AG04449 (cell line): ENCODE results near the gene SLC14A1.
A peak's percentile ranks its signal among the peaks of the same experiment; 100 is the strongest.

Experiments
- CTCF ChIA-PET: fragments of 350-600 bp; formaldehyde crosslinking; extraction: SDS; loops from one replicate; lab custom pipeline; 2021; ENCODE audit warnings: antibody characterized with exemption; lab: Yijun Ruan, JAX
- POLR2A ChIA-PET: fragments of 400-600, 350-600 bp; formaldehyde crosslinking; extraction: SDS; loops from one replicate; lab custom pipeline; 2020; ENCODE audit warnings: antibody characterized with exemption, inconsistent platforms; lab: Yijun Ruan, JAX
- DNase-seq: peaks from one replicate; pipeline ENCODE4 v3.0.0-alpha.2; 2010; ENCODE audit warnings: low read depth, low spot score
- H3K4me3 ChIP-seq: 2 replicates; pipeline ENCODE4 v1.5.1; 2011; ENCODE audit warnings: low read depth, mild to moderate bottlenecking, control low read depth, low read length
- TF ChIP-seq, protein P1 (sequence below): IDR thresholded peaks from one replicate; pipeline ENCODE4 v1.5.1; 2011; ENCODE audit warnings: mild to moderate bottlenecking, moderate library complexity, low read length, control low read depth, inconsistent platforms; ENCODE audit not compliant: insufficient read depth; ENCODE audit errors: missing control alignments

SLC14A1 gene

DNA sequence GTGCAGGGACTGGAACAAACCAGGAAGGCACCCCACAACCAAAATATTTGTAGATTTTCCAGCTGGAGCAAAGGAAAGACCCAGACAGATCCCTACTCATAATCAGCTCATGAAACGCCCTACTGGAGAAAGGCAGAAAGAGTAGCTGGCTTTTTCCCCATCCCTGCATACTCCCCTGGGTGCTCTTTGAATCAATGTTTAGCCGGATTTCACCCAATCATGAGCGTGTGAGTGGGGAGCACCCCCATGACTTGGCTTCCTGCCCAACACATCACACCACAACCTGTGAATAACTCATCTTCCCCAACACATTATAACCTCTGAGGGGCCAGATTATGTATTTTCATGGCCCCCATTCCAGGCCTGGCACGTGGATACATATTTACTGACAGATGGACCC is 35.1 kb upstream of the SLC14A1 start:
- TF ChIP-seq, protein P1, sequence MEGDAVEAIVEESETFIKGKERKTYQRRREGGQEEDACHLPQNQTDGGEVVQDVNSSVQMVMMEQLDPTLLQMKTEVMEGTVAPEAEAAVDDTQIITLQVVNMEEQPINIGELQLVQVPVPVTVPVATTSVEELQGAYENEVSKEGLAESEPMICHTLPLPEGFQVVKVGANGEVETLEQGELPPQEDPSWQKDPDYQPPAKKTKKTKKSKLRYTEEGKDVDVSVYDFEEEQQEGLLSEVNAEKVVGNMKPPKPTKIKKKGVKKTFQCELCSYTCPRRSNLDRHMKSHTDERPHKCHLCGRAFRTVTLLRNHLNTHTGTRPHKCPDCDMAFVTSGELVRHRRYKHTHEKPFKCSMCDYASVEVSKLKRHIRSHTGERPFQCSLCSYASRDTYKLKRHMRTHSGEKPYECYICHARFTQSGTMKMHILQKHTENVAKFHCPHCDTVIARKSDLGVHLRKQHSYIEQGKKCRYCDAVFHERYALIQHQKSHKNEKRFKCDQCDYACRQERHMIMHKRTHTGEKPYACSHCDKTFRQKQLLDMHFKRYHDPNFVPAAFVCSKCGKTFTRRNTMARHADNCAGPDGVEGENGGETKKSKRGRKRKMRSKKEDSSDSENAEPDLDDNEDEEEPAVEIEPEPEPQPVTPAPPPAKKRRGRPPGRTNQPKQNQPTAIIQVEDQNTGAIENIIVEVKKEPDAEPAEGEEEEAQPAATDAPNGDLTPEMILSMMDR = no peak
- DNase-seq = no peak
- no peak overlapping the region for H3K4me3 ChIP-seq
- ChIA-PET POLR2A (no interaction called here), CTCF (interaction anchor here (0.9 to 11.0 kb wide), 11 partner anchors 10 to 191 kb away, joined by 3 to 226 read pairs (median 6); no protein-coding TSS in a partner anchor)

DNA sequence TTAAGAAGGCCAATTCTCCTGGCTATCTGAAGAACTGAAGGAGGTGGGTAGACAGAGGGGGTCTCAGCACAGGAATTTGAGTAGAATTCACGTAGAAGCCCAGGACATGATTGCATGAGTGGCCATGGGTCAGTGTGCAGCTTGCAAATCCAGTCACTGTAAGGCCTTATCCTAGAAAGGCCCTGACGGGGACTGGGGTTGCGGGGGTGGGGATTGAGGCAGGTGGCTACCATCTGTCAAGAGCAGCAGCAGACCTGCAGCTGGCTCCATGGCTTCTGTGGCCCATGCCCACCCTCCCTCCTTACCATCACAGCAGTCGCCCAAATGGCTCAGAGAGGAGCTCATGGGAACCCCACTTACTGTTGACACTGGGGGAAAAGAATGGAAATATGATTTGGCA is 34.6 kb upstream of the SLC14A1 start:
- TF ChIP-seq, protein P1 = no peak

DNA sequence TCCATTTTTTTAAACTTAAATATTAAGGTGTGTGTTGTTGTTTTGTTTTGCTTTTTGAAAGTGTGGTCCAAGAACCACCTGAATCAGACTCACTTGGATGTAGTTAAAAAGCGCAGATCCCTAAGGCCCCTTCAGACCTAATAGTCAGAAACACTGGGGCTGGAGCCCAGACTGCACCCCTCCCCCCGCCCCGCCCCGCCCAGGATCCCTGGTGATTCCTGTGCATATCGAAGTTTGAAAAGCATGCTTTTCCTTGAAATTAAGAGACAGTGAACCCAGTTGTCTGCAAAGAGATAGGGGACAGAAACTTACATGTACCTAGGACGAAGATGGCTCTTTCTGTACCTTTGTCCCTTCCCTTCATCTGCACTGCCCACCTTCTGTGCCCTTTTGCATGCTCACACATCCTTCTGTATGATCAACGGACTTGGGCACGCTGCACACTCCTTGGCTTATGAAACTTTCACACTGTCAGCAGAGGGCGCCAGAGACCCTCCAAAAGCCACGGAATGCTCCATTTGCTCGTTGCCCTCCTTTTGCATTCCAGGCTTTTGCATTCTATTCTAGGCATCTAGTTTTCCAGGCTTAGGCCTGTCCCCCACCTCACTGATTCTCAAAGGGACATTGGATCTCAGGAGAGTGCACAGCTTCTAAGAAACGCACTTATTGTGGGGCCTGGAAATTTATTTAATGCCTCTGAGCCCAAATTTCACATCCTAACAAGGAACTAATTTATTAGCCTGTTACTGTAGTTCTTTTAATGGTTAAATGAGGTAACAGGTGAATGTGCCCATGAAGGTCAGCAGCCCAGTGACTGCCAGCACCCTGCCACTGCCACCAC is 32.8 kb upstream of the SLC14A1 start:
- DNase-seq = no peak
- ChIA-PET POLR2A (no interaction called here), CTCF (interaction anchor here (0.7 to 11.0 kb wide), 32 partner anchors 9 to 382 kb away, joined by 3 to 226 read pairs (median 4); partner anchors contain the start of genes PSTPIP2, SIGLEC15 and SLC14A1)
- 0 out of 2 replicates have a peak overlapping the region, but pooled peaks have one; percentile 3 for H3K4me3 ChIP-seq
- TF ChIP-seq, protein P1 = peak; percentile 89

More for the DNA sequence above, 34.6 kb upstream of the SLC14A1 start:
- H3K4me3 ChIP-seq = no peak overlapping the region
- POLR2A ChIA-PET = no interaction called here
- no peak for DNase-seq
- CTCF ChIA-PET = interaction anchor here (0.6 to 11.0 kb wide), 12 partner anchors 14 to 205 kb away, joined by 3 to 226 read pairs (median 5); partner anchors contain the start of gene SLC14A1

DNA sequence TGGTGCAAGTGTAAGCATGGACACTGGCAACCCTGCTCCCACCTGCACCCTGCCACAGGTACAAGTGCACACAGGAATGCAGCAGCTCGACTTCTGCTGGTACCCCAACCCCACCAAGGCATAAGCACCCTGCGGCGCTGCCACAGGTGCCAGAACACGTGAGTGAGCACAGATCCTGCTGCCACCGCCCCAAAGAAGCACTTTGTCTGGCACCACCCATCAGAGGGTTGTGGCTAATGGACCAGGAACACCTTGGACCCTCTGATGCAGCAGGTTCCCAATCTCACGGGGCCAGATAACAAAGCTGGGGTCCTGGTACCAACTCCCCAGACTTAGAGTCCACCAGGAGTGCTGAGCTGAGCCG is 32.2 kb upstream of the SLC14A1 start:
- CTCF ChIA-PET = interaction anchor here (0.7 to 11.0 kb wide), 27 partner anchors 10 to 381 kb away, joined by 3 to 226 read pairs (median 5); partner anchors contain the start of genes PSTPIP2, SIGLEC15 and SLC14A1
- DNase-seq = no peak
- POLR2A ChIA-PET = no interaction called here
- TF ChIP-seq, protein P1 = no peak
- H3K4me3 ChIP-seq = no peak overlapping the region

DNA sequence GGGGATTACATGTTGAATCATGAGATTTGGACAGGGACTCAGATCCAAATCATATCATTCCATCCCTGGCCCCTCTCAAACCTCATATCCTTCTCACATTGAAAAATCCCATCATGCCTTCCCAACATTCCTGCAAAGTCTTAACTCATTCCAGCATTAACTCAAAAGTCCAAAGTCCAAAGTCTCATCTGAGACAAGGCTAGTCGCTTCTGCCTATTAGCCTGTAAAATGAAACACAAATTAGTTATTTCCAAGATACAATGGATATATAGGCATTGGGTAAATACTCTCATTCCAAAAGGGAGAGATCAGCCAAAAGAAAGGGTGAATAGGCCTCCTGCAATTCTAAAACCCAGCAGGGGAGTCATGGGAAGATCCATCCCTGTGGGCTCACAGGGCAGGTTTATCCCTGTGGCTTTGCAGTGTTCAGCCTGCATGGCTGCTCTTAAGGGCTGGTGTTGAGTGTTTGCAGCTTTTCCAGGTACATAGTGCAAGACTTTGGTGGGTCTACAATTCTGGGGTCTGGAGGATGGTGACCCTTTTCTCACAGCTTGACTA is 21.2 kb upstream of the SLC14A1 start:
- ChIA-PET POLR2A (no interaction called here), CTCF (interaction anchor here (1.6 kb wide), 1 partner anchor 176 kb away, joined by 4 read pairs; no protein-coding TSS in a partner anchor)
- no peak for DNase-seq
- TF ChIP-seq, protein P1 = no peak
- no peak overlapping the region for H3K4me3 ChIP-seq

DNA sequence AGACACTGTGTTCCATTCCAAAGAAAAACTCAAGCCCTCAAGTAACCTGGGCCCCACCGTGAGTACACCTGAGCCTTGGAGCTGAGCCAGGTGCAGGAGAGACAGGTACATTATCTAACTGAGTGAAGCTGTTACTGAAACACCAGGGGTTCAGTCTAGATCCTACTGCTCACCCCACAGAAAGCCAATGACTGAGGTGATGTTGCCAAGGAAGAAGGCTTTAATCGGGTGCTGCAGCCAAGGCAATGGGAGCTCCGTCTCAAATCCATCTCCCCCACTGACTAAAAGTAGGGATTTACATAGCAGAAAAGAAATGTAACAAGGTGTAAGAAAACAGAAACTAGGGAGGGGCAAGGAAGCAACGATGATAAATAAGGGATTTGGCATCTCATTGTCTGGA is 15.2 kb upstream of the SLC14A1 start:
- no peak overlapping the region for H3K4me3 ChIP-seq
- DNase-seq = no peak
- CTCF ChIA-PET = interaction anchor here (0.9 to 3.3 kb wide), 4 partner anchors 9 to 171 kb away, joined by 3 to 10 read pairs (median 4); no protein-coding TSS in a partner anchor
- POLR2A ChIA-PET = no interaction called here
- TF ChIP-seq, protein P1 = no peak
